Left renal cortex interstitium (tissue), 4 donors: Measurements from ENCODE around the gene POU2F1. TPM values are rescaled to one million over a fixed set of nuclear protein-coding genes. Genes with fewer than 3 reads are reported as not detected.

Experiments used
- DNase-seq, 4 donors: peaks; one replicate each; pipeline ENCODE4 v3.0.0-alpha.2; 2013; ENCODE audit warnings: low read depth in 4 of 4, low spot score in 2 of 4, missing footprints in 1 of 4
- polyA plus RNA-seq, 4 donors: library from polyadenylated mRNA; unstranded; fragments of 120-200 nt; gene quantifications; one replicate each; pipeline ENCODE4 v1.2.1, GENCODE V29; 2013; ENCODE audit not compliant: insufficient read length in 4 of 4

POU2F1 gene
- polyA plus RNA-seq, 4 donors = 11.8 to 18.6 (median 13.9) TPM

GRCh38 chr1:167357305-167357704, 136.6 kb downstream of the POU2F1 start:
- no peak for DNase-seq

DNA sequence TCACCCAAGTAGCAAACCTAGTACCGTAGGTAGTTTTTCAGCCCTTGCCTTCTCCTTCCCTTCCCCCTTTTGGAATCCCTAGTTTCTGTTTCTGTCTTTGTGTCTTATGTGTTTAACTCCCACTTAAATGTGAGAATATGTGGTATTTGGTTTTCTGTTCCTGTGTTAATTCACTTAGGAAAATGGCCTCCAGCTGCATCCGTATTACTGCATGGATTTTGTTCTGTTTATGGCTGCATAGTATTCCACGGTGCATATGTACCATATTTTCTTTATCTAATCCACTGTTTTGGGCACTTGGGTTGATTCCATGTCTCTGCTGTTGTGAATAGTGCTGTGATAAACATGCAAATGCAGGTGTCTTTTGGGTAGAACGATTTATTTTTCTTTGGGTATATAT, 138.6 kb downstream of the POU2F1 start:
- no peak for DNase-seq

DNA sequence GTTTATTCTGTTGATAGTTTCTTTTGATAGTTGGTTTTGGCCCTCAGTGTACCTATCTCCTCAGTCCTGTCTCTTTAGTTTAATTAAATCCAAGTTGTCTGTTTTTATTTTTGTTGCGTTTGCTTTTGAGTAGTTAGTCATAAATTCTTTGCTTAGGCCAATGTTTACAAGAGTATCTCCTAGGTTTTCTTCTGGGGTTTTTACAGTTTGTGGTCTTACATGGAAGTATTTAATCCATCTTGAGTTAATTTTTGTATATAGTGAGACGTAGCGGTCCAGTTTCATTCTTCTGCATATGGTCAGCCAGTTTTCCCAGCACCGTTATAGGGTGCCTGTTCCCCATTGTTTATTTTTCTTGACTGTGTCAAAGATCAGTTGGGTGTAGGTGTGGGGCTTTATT, 139.4 kb downstream of the POU2F1 start:
- no peak for DNase-seq

GRCh38 chr1:167362638-167363037, 142.0 kb downstream of the POU2F1 start:
- no peak for DNase-seq

GRCh38 chr1:167364826-167365225, 144.1 kb downstream of the POU2F1 start:
- DNase-seq = no peak

DNA sequence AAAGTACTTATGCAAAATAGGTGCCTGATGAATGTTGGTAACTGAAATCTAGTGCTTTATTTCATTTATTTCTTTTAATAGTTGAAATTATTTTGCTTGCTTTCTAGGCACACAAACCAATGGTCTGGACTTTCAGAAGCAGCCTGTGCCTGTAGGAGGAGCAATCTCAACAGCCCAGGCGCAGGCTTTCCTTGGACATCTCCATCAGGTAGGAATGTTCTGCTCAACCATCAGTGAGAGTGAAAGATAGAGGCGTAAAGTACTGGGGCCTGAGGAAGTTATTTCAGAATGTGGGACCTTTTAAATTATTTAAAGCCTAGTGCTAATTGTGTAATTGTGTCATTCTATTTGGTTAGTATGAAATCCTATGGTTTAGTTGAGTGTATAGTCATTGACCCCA, 144.7 kb downstream of the POU2F1 start:
- DNase-seq = no peak

- no peak for DNase-seq
Measured at GRCh38 chr1:167367705-167368104, 147.0 kb downstream of the POU2F1 start.

DNA sequence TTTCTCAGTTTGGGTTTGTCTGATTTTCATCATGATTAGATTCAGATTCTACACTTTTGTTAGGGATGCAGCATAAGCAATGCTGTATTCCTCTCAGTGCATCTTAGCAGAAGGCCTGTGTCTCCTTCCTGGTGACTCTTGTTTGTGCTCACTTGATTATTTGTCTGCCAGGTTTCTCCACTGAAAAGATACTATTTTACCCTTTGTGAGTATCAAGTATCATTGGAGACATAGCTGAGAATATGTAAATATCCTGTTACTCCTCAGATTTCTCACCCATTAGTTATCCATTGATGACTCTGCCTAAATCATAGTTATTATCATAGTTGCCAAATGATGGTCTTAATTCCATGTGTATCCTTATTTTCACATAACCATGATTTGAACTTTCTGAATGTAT, 148.5 kb downstream of the POU2F1 start:
- no peak for DNase-seq

DNA sequence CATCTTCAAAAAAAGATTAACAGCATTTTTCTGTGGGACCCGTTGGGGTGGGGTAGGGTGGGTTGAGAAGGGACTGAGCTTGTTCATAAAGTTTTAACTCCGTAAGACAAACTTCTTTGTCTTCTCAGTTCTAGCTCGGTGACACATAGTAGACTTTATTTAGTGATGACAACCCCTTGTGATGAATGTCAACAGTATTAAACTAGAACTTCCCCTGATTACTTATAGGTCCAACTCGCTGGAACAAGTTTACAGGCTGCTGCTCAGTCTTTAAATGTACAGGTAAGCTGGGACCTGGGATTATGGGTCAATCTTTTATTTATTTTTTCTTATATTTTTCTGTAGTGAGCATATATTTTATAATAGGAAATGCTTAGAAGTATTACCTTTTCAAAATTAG, 149.2 kb downstream of the POU2F1 start:
- DNase-seq = no peak

DNA sequence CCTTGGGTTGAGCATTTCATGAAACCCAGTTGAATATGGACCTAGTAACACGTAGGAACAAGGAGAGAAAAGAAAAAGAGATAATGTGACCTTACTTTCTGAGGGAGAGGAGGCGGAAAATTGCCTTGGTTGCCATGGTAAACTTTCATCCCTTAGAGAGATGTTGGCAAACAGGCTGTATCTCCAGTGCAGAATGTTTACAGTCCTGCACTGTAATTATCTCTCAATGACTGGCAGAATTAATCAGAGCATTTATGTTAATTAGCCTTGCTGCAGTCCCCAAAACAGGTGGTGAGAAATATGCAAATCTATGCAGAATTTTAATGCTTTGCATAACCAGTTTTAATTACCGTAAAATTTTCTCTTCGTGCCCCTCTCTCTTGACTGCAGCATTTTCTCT, 150.3 kb downstream of the POU2F1 start:
- no peak for DNase-seq

DNA sequence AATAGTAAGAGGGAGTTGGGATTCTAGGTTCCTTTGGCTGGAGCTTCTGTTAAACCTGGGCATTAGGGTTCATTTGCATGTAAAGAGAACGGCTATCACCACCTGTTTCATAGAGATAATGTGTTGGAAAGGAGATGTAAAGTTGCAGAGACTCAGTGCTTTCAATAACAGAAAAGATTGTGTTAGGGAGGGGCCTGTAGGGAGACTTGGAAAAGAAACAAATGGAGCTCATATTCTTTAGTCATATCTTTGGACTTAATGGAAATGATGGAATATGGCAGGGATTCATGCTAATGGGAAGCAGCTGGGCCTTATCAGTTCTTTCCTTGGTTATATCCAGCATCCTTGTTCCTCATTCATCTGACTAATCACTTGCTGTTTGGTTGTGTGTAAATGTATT, 152.7 kb downstream of the POU2F1 start:
- peak in 3 of 4 donors; percentile 0 to 10 (median 6) for DNase-seq

- DNase-seq = no peak
Measured at GRCh38 chr1:167373986-167374385, 153.3 kb downstream of the POU2F1 start.

DNA sequence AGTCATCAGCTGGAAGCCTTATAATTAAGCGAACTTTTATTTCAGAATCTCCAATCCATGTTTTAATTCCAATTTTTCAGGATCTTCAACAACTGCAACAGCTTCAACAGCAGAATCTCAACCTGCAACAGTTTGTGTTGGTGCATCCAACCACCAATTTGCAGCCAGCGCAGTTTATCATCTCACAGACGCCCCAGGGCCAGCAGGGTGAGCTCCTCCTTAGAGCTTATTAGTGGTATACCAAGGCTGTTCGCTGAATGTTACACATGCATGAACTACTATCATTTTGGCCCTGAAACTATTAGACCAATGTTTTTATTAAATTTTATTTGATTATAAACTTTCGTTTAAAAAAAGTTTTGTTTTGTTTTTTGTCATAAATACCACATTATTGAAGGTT, 155.3 kb downstream of the POU2F1 start:
- DNase-seq = no peak

GRCh38 chr1:167387251-167387910, 166.7 kb downstream of the POU2F1 start:
- no peak for DNase-seq

DNA sequence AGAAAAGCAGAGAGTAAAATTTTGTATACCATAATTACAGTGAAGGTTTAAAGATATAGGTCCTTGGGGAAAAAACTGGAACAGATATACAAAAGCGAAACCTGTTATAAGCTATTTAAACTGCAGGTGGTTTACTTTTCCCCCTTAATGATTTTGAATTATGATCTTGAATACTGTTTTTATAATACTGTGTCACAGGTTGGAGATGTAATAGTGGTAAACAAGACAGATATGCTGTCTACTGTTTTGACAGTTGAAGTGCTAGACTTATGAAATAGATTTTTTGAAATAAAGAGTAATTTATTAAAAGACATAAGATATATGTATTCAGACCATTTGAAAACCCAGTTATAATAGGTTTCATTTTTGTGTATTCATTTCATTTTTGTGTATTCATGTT, 168.3 kb downstream of the POU2F1 start:
- no peak for DNase-seq

- no peak for DNase-seq
Measured at GRCh38 chr1:167392200-167392696, 171.6 kb downstream of the POU2F1 start.

DNA sequence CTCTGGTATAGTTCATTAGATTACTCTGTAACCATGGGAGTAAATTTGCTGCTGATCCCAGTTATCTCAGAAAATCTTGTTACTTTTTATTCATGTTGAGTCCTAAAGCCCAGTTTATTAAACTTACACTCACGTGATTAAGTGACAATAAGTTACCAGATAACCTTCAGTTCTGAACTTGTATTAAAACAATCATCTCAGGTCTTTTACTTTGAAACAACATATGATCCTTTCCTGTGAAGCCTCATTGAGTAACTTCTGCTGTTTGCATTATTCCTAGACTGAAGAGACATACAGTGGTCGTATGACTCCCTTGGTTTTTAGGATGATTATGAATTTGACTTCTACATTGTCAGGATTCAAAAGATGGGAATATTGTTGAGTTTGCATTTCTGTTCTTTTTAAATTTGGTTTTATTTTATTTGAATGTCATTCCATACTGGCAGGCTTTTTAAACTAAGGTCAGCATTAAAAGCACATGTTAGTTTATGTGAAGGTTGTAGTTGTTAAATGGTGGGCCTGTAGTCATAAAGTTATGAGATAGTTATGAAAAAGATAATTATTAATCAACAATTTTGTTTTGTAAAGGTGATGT, 179.8 kb downstream of the POU2F1 start:
- DNase-seq = no peak

- DNase-seq = peak in 2 of 4 donors; percentile 7 to 23
Measured at GRCh38 chr1:167401260-167401873, 180.7 kb downstream of the POU2F1 start.

- DNase-seq = no peak
Measured at GRCh38 chr1:167404161-167404888, 183.6 kb downstream of the POU2F1 start.

DNA sequence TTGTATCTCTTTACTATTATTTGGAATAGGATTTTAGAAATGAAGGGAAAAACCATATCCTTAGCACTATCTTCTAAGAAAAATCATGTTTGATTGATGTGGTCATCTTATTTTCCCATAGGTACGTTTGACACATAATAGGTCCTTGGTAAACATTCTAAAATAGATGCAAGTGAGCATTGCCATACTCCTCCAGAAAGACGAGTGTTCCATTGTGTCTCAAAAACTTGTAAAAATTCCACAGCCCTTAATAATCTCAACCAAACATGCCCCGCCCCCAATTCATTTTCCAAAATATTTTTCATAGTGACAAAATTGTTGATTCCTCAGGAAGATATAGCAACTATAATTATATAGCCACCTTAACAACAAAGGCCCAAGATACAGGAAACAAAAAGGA, 184.2 kb downstream of the POU2F1 start:
- no peak for DNase-seq

DNA sequence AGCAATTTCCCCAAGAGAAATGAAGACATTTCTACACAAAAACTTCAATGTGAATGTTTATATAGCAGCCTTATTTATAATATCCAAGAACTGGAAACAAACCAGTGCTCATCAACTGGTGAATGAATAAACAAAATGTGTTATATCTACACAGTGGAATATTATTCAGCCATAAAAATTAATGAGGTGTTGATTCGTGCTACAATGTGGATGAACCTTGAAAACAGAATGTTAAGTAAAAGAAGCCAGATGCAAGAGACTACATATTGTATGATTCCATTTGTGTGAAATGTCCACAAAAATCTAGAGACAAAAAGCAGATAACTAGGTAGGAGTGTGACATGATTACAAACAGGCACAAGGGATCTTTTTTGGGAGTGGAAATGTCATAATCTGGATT, 187.7 kb downstream of the POU2F1 start:
- DNase-seq = no peak
